COLO668 (cell line): Measurements from ENCODE around the gene PRAF2.

ENCODE experiments used
- DNase-seq: peaks from one replicate; lab custom pipeline; 2025; ENCODE audit not compliant: unreplicated experiment; lab: John Stamatoyannopoulos, UW

Gene PRAF2

GRCh38 chrX:49043220-49043986, 30.4 kb downstream of the PRAF2 start, which contains the start of gene TFE3:
Gene TFE3, minus strand, starts transcription at chrX:49043357. Its CDS starts 131 bp downstream, at chrX:49043226.
- DNase-seq: peak; percentile 98

- no peak for DNase-seq
Observed at GRCh38 chrX:49042581-49043219, 31.1 kb downstream of the PRAF2 start.

GRCh38 chrX:49041744-49042580, 31.8 kb downstream of the PRAF2 start:
- DNase-seq: peak; percentile 5

GRCh38 chrX:49040376-49040955, 33.3 kb downstream of the PRAF2 start:
- no peak for DNase-seq

DNA sequence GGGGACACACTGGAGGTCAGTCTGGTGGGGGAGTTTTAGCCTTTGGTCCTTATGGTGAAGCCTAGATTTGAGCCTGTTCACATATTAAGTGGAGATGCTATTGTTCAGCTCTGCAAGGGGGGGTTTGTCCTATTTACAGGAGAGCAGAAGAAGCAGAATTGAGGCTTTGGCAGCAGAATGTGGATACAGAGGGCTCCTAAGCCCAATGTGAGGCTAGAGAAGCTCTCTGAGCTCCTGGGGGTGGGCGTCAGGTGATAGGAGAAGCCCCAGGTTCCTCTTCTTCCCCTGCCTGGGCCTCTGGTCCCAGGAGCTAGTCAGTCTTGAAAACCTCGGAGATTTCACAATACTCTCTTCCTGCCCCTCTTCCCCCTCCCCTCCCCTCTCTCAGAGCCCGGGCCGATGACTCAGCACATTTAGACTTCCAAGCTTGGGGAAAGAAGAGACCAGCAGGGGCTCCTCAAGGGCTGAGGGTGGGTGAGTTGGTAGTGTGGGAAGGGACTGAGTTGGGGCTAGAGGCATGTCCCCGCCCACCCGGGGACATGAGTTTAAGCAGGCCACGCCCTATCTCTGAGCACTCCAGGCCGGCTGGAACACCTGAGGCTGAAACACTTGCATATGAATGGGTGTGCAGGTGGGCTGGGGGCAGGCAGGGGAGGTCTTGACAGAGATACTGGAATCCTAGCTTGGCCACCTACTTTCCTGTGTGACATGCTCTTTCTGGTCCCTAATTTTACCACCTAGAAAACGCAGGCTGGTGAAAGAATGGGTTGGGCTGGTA, 34.0 kb downstream of the PRAF2 start:
- DNase-seq: peak; percentile 50

DNA sequence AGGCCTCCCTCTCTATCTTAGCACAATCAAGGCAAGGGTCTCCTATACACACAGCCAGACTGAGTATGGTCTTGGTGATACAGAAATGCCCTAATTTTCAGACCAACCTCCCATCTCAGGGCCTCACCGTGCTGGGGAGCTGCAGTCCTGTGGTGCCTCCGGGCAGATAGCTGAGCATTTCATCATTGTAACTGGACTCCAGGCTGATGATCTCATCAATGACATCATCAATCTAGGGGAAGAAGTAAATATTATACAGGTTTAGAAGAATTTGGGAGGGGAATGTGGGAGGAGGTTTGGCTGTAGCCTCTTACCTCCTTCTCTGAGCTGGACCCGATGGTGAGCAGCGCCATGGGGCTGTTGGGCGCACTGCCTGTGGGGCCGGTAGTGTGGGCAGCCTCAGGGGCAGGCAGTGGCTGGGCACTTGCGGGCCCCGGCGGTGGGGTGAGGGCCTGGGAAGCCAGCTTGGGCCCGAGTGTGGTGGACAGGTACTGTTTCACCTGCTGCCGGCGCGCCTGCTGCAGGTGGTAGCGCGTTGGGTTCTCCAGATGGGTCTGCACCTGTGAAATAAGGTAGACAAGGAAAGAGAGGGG, 35.8 kb downstream of the PRAF2 start:
- no peak for DNase-seq

DNA sequence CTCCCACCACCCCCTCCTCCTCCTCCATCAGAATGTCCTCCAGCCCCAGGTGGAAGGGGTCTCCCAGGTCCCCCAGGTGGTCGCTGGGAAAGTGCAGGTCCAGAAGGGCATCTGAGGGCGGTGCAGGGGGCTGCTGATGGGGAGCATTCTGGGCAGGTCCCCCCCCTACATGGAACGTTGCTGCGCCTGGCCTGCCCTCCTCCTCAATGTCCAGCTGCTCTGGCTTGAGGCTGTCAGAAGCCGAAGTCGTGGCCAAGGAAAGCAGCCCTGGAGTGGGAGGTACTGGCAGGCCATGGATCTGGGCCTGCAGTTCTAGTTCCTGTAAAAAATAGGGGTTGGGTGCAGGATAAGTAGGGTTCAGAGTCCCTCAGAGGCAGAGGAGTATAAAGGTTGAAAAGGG, 43.5 kb downstream of the PRAF2 start:
- DNase-seq: no peak

DNA sequence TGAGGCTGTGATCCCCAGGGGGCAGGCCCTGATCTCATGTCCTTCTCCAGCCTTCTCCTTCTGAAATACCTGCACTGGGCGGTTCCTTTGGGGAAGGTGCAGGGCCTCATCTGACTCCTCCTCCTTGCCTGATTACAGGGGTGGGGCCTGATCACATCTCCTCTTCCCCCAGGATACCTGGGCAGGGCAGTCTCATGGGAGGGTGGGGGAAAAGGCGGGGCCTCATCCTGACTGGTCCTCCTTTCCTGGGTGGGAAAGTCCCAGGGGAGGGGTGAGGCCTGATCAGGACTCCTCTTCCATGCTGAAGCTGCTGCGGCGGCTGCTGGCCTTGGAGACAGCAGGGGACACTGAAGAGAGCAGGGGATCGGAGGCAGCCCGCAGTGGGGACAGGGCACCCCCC, 43.9 kb downstream of the PRAF2 start:
- peak; percentile 0 for DNase-seq
